T-helper 9 cell (primary cell): ENCODE results near the gene AHSG.

ENCODE experiments used
- DNase-seq: peaks from one replicate; pipeline ENCODE4 v3.0.0-alpha.2; 2020

AHSG gene

GRCh38 chr3:186593862-186594261, 19.0 kb upstream of the AHSG start:
- no peak for DNase-seq

GRCh38 chr3:186594591-186595113, 18.2 kb upstream of the AHSG start:
- DNase-seq, result no peak

- DNase-seq, result no peak
These were observed 16.1 kb upstream of the AHSG start for GRCh38 chr3:186596568-186597287.

GRCh38 chr3:186598108-186598784, 14.6 kb upstream of the AHSG start:
- no peak for DNase-seq

GRCh38 chr3:186598794-186599141, 14.1 kb upstream of the AHSG start:
- DNase-seq, result no peak

- DNase-seq, result no peak
These were observed 13.6 kb upstream of the AHSG start for GRCh38 chr3:186599142-186599784.

- no peak for DNase-seq
These were observed 13.1 kb upstream of the AHSG start for GRCh38 chr3:186599785-186600166.

- DNase-seq, result no peak
These were observed 12.0 kb upstream of the AHSG start for GRCh38 chr3:186600896-186601295.

GRCh38 chr3:186603159-186603558, 9.7 kb upstream of the AHSG start:
- DNase-seq, result no peak

- no peak for DNase-seq
These were observed 7.8 kb upstream of the AHSG start for GRCh38 chr3:186605078-186605477.

GRCh38 chr3:186605561-186606545, 7.0 kb upstream of the AHSG start:
- no peak for DNase-seq

GRCh38 chr3:186608624-186609215, 4.1 kb upstream of the AHSG start:
- no peak for DNase-seq

GRCh38 chr3:186609247-186609868, 3.5 kb upstream of the AHSG start:
- DNase-seq, result no peak

- DNase-seq, result no peak
These were observed 795 bp upstream of the AHSG start for GRCh38 chr3:186612065-186612464.

GRCh38 chr3:186613637-186614265, 891 bp downstream of the AHSG start:
- no peak for DNase-seq

GRCh38 chr3:186614266-186614596, 1.4 kb downstream of the AHSG start:
- DNase-seq, result no peak

- peak; percentile 65 for DNase-seq
These were observed 2.0 kb downstream of the AHSG start for GRCh38 chr3:186614597-186615483.

GRCh38 chr3:186616299-186616617, 3.4 kb downstream of the AHSG start:
- DNase-seq, result no peak

- DNase-seq, result peak; percentile 76
These were observed 4.4 kb downstream of the AHSG start for GRCh38 chr3:186617036-186617946.
